Trophoblast cell (in vitro differentiated cells and primary cell): ENCODE data around the gene FNDC3B.

Experiments
- DNase-seq, 2 donors: peaks; one replicate each; pipeline ENCODE4 v3.0.0-alpha.2; 2016
- H2AFZ ChIP-seq: 2 replicates; pipeline ENCODE4 v1.6.1; 2013; ENCODE audit warnings: low read length, moderate library complexity, mild to moderate bottlenecking; ENCODE audit not compliant: insufficient read depth, poor library complexity
- H2AK5ac ChIP-seq: 2 replicates; pipeline ENCODE4 v1.6.1; 2013; ENCODE audit warnings: mild to moderate bottlenecking, low read length
- H2BK120ac ChIP-seq: 2 replicates; pipeline ENCODE4 v1.6.1; 2013; ENCODE audit warnings: low read length, mild to moderate bottlenecking, moderate library complexity; ENCODE audit not compliant: insufficient read depth, poor library complexity
- H2BK12ac ChIP-seq: 2 replicates; pipeline ENCODE4 v1.6.1; 2013; ENCODE audit warnings: mild to moderate bottlenecking, low read length, moderate library complexity
- H2BK5ac ChIP-seq: 2 replicates; pipeline ENCODE4 v1.6.1; 2013; ENCODE audit warnings: low read length, low read depth, moderate library complexity, mild to moderate bottlenecking; ENCODE audit not compliant: poor library complexity
- H3K14ac ChIP-seq: 2 replicates; pipeline ENCODE4 v1.6.1; 2013; ENCODE audit warnings: mild to moderate bottlenecking, low read length
- H3K18ac ChIP-seq: 2 replicates; pipeline ENCODE4 v1.6.1; 2013; ENCODE audit warnings: mild to moderate bottlenecking, low read length
- H3K23ac ChIP-seq: 2 replicates; pipeline ENCODE4 v1.6.1; 2013; ENCODE audit warnings: low read length
- H3K27ac ChIP-seq: 2 replicates; pipeline ENCODE4 v1.5.1; 2013; ENCODE audit warnings: low read depth, mild to moderate bottlenecking, inconsistent platforms, low read length, moderate library complexity
- H3K27me3 ChIP-seq: 2 replicates; pipeline ENCODE4 v1.6.1; 2013; ENCODE audit warnings: inconsistent platforms, mild to moderate bottlenecking, low read length, moderate library complexity; ENCODE audit not compliant: insufficient read depth
- H3K36me3 ChIP-seq, 2 experiments: 1 replicate in 1 of 2; 2 replicates in 1 of 2; pipeline ENCODE4 v1.6.1; 2013; ENCODE audit warnings: low read length in 2 of 2, mild to moderate bottlenecking in 2 of 2, moderate library complexity in 1 of 2; ENCODE audit not compliant: insufficient read depth in 2 of 2, control insufficient read depth in 1 of 2
- H3K4ac ChIP-seq: 2 replicates; pipeline ENCODE4 v1.6.1; 2013; ENCODE audit warnings: low read depth, mild to moderate bottlenecking, low read length, moderate library complexity
- H3K4me1 ChIP-seq, 2 experiments: 1 replicate in 1 of 2; 2 replicates in 1 of 2; pipeline ENCODE4 v1.6.1; 2013; ENCODE audit warnings: low read length in 2 of 2, mild to moderate bottlenecking in 2 of 2, moderate library complexity in 1 of 2; ENCODE audit not compliant: insufficient read depth in 2 of 2, control insufficient read depth in 1 of 2
- H3K4me2 ChIP-seq: 2 replicates; pipeline ENCODE4 v1.6.1; 2013; ENCODE audit warnings: inconsistent platforms, mild to moderate bottlenecking, low read length, moderate library complexity
- H3K4me3 ChIP-seq: 2 replicates; pipeline ENCODE4 v1.5.1; 2013; ENCODE audit warnings: mild to moderate bottlenecking, low read depth, low read length, inconsistent platforms
- H3K79me1 ChIP-seq: one replicate; pipeline ENCODE4 v1.6.1; 2013; ENCODE audit warnings: low read length
- H3K79me2 ChIP-seq: 2 replicates; pipeline ENCODE4 v1.6.1; 2013; ENCODE audit warnings: low read length, mild to moderate bottlenecking; ENCODE audit not compliant: control insufficient read depth, insufficient read depth, poor library complexity
- H3K9ac ChIP-seq: 2 replicates; pipeline ENCODE4 v1.6.1; 2013; ENCODE audit warnings: mild to moderate bottlenecking, low read length
- H3K9me3 ChIP-seq: 2 replicates; pipeline ENCODE4 v1.6.1; 2013; ENCODE audit warnings: low read depth, mild to moderate bottlenecking, control low read depth, inconsistent platforms, low read length; ENCODE audit not compliant: insufficient read depth
- H4K12ac ChIP-seq: 2 replicates; pipeline ENCODE4 v1.6.1; 2013; ENCODE audit warnings: low read depth, mild to moderate bottlenecking, low read length, moderate library complexity
- H4K8ac ChIP-seq: 2 replicates; pipeline ENCODE4 v1.6.1; 2013; ENCODE audit warnings: low read depth, mild to moderate bottlenecking, low read length, moderate library complexity
- H4K91ac ChIP-seq: one replicate; pipeline ENCODE4 v1.6.1; 2013; ENCODE audit warnings: low read depth, mild to moderate bottlenecking, low read length, moderate library complexity
- WGBS: extraction: QIAGEN DNeasy Blood & Tissue Kit; methylation state at CpG from one replicate; pipeline ENCODE4 v1.1.7; 2013; ENCODE audit warnings: missing lambda C conversion rate; ENCODE audit not compliant: insufficient read length, insufficient coverage; ENCODE audit errors: extremely low coverage; 5-methylcytosine and 5-hydroxymethylcytosine counted together

The FNDC3B gene

DNA sequence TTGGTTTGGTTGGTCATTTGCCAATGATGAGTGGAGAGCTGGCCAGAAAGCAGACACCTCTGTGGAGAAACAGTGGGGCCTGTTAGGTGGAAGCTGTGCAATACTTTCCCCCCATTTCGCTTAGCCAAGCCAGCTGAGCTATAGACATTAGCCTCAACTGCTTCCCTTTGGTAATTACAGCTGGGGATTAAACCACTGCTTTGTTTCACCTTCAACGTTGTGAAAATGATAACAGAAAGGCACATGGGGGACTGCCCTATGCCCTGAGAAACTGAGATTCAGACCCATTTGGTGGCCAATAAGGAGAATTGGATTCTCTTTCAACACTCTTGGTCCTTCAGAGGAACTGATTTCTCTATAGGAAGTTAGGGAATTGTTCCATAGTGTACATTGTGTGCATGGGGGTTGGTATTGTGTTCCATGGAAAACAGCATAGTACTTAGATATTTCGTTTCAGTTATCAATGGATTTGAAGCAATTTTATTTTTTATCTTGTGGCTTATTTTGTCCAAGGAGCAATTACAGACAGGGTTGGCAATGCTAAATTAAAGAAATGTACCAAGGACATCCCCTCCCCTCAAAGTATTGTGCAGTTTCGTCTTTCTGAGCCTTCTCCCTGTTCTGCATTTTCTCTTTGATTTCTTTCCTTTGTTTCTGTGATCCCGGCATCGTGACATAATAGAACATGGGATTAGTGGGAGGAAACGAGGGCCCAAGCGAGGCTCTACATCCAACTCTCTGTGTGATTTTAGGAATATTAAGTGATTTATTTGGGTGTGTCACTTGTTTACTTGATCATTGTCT is 194.3 kb downstream of the FNDC3B start:
- Histone ChIP-seq H3K36me3 (peaks cover 0 to 1% of the 10 kb centered on the region in 2 experiments), H3K27me3 (no peaks in the 10 kb centered on the region), H3K79me2 (no peaks in the 10 kb centered on the region), H2BK120ac (no peak overlapping the region), H3K4me2 (no peak overlapping the region), H3K4me3 (no peak overlapping the region), H2AK5ac (no peak overlapping the region), H3K79me1 (no peaks in the 10 kb centered on the region), H3K9me3 (no peaks in the 10 kb centered on the region), H2BK12ac (no peak overlapping the region), H3K9ac (no peak overlapping the region), H3K27ac (no peak overlapping the region), H4K91ac (no peak overlapping the region), H2AFZ (no peak overlapping the region), H2BK5ac (no peak overlapping the region), H3K23ac (no peak overlapping the region), H3K4ac (no peak overlapping the region), H4K12ac (no peak overlapping the region), H3K14ac (no peak overlapping the region), H3K18ac (no peak overlapping the region), H3K4me1 (no peaks in the 10 kb centered on the region), H4K8ac (no peak overlapping the region)
- no peak for DNase-seq
- no CpG with 5 or more reads among the region's 8 CpGs for WGBS

DNA sequence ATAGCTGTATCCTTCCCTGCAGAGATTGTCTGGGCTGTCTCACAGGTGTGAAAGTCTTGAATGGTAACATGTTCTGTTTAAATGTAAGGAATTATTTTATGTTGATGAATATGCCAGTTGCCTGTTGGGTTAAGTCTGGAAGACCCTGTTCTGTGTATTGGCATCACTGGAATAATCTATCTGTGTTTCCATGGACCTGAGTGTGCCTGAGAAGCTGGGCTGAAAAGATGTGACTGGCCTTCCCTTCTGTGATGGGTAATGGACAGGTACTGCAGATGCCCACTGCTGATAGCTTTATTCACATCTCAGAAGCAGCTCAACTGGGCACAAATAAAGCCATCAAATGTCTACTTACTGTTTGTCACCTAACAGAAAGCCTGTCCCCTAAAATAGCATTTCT is 196.3 kb downstream of the FNDC3B start:
- Histone ChIP-seq H3K79me2 (no peaks in the 10 kb centered on the region), H3K23ac (no peak overlapping the region), H2AFZ (no peak overlapping the region), H4K91ac (no peak overlapping the region), H3K4me1 (no peaks in the 10 kb centered on the region), H3K9ac (no peak overlapping the region), H2BK120ac (no peak overlapping the region), H3K27me3 (no peaks in the 10 kb centered on the region), H3K18ac (no peak overlapping the region), H3K36me3 (peaks cover 2 to 4% of the 10 kb centered on the region in 2 experiments), H3K79me1 (no peaks in the 10 kb centered on the region), H2AK5ac (no peak overlapping the region), H3K4me2 (no peak overlapping the region), H3K27ac (no peak overlapping the region), H3K4me3 (no peak overlapping the region), H4K8ac (no peak overlapping the region), H2BK12ac (no peak overlapping the region), H2BK5ac (no peak overlapping the region), H3K4ac (no peak overlapping the region), H3K14ac (no peak overlapping the region), H3K9me3 (no peaks in the 10 kb centered on the region), H4K12ac (no peak overlapping the region)
- no peak for DNase-seq

DNA sequence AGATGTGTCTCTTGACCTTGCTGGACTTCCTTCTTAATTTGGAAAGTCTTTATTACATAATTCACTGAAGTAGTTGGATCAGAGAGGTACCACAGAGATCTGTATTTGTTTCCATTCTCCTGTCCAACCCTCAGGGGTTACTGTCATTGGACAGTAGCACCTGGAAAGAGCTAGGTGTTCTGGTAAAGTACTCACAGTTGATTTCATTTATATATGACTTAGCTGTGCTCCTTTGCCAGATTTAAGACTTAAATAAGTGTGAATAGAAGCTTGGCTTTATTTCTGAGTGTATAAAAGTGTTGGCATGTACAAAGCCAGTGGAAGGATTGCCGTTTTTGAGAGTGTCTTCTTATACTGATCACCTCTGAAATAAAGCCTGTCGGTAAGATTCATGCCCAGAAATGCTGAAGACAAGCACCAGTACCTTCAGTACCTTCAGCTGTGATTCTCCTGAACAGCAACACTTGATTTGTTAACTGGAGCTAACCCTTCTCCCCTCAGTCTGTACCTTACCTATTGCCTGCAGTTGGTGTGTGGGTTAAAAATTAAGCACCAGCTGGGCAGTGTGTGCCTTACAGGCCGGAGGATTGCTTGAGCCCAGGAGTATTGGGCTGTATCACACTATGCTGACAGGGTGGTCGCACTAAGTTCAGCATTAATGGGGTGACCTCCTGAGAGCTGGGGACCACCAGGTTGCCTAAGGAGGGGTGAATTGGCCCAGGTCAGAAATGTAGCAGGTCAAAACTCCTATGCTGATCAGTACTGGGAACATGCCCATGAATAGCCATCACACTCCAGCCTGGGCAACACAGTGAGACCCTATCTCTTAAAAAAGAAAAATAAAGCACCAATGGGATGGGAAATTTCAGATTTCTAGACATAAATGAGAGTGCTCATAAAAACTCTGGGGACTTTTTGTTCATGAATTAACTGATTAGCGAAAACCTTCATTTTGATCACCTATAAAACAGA is 197.7 kb downstream of the FNDC3B start:
- H3K27me3 ChIP-seq = no peaks in the 10 kb centered on the region
- H3K4me3 ChIP-seq = no peak overlapping the region
- WGBS = no CpG with 5 or more reads among the region's 5 CpGs
- H2AFZ ChIP-seq = no peak overlapping the region
- no peak overlapping the region for H3K23ac ChIP-seq
- H4K8ac ChIP-seq = no peak overlapping the region
- no peak overlapping the region for H3K14ac ChIP-seq
- H2BK120ac ChIP-seq = no peak overlapping the region
- H4K91ac ChIP-seq = no peak overlapping the region
- no peaks in the 10 kb centered on the region for H3K79me2 ChIP-seq
- H3K36me3 ChIP-seq = peaks cover 3 to 5% of the 10 kb centered on the region in 2 experiments
- H3K79me1 ChIP-seq = no peaks in the 10 kb centered on the region
- no peak overlapping the region for H3K4me2 ChIP-seq
- H2BK5ac ChIP-seq = no peak overlapping the region
- H3K9me3 ChIP-seq = peaks cover 2% of the 10 kb centered on the region
- no peak for DNase-seq
- no peak overlapping the region for H3K4ac ChIP-seq
- H3K18ac ChIP-seq = no peak overlapping the region
- H2AK5ac ChIP-seq = no peak overlapping the region
- no peak overlapping the region for H4K12ac ChIP-seq
- H3K9ac ChIP-seq = no peak overlapping the region
- no peak overlapping the region for H3K27ac ChIP-seq
- no peaks in the 10 kb centered on the region for H3K4me1 ChIP-seq
- H2BK12ac ChIP-seq = no peak overlapping the region

DNA sequence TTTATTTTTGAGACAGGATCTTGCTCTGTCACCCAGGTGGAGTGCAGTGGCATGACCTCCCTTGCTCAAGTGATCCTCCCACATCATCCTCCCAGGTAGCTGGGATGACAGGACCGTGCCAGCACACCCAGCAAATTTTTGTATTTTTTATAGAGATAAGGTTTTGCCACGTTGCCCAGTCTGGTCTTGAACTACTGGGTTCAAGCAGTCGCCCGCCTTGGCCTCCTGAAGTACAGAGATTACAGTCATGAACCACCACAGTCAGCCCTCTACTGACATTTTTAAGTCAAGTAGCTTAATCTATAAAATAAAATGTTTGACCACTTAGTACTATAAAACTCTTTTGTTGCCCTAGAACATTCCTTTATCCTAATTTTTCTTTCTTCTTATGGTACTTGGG is 198.8 kb downstream of the FNDC3B start:
- Histone ChIP-seq H3K79me2 (no peaks in the 10 kb centered on the region), H4K12ac (no peak overlapping the region), H3K9me3 (peaks cover 6% of the 10 kb centered on the region), H2BK5ac (peak overlapping the region; percentile 9), H2BK12ac (no peak overlapping the region), H3K79me1 (no peaks in the 10 kb centered on the region), H3K9ac (no peak overlapping the region), H4K8ac (no peak overlapping the region), H3K18ac (no peak overlapping the region), H3K36me3 (peaks cover 8 to 10% of the 10 kb centered on the region in 2 experiments), H2AK5ac (no peak overlapping the region), H3K4me2 (no peak overlapping the region), H2BK120ac (no peak overlapping the region), H4K91ac (no peak overlapping the region), H3K14ac (no peak overlapping the region), H3K23ac (no peak overlapping the region), H3K4me1 (no peaks in the 10 kb centered on the region), H2AFZ (no peak overlapping the region), H3K4ac (no peak overlapping the region), H3K4me3 (no peak overlapping the region), H3K27ac (no peak overlapping the region), H3K27me3 (no peaks in the 10 kb centered on the region)
- WGBS = no CpG with 5 or more reads among the region's 4 CpGs
- DNase-seq = no peak
